GM10248 (cell line): Measurements from ENCODE around the gene GNE.
A peak's percentile ranks its signal among the peaks of the same experiment; 100 is the strongest.

Experiments
- CTCF ChIA-PET: fragments of 300-600 bp; sonication (Branson Sonifier 250); formaldehyde crosslinking; extraction: SDS; loops from one replicate; lab custom pipeline; 2021; ENCODE audit warnings: antibody characterized with exemption; lab: Yijun Ruan, JAX
- POLR2A ChIA-PET: fragments of 350-650 bp; sonication (Branson Sonifier 250); formaldehyde crosslinking; extraction: SDS; loops from one replicate; lab custom pipeline; 2020; ENCODE audit warnings: antibody characterized with exemption; lab: Yijun Ruan, JAX
- DNase-seq: peaks from one replicate; pipeline ENCODE4 v3.0.0; 2012; ENCODE audit errors: extremely low spot score
- TF ChIP-seq, protein P1 (sequence below): IDR thresholded peaks from 2 replicates; pipeline ENCODE4 v1.5.1; 2012; ENCODE audit warnings: mild to moderate bottlenecking, low read depth; ENCODE audit errors: extremely low read depth, missing control alignments, control extremely low read depth

Gene GNE

DNA sequence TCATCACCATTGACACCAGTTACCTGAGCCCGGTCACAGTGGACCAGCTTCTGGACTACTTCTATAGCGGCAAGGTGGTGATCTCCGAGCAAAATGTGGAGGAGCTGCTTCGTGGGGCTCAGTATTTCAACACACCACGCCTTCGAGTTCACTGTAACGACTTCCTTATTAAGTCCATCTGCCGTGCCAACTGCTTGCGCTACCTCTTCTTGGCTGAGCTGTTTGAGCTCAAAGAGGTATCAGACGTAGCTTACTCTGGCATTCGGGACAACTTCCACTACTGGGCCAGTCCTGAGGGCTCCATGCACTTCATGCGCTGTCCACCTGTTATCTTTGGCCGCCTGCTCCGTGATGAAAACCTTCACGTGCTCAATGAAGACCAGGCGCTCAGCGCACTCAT, 88.5 kb downstream of the GNE start:
- ChIA-PET CTCF (interaction anchor here (1.2 to 7.9 kb wide), 4 partner anchors 20 to 159 kb away, joined by 3 to 262 read pairs (median 4); no protein-coding TSS in a partner anchor), POLR2A (no interaction called here)
- TF ChIP-seq, protein P1, sequence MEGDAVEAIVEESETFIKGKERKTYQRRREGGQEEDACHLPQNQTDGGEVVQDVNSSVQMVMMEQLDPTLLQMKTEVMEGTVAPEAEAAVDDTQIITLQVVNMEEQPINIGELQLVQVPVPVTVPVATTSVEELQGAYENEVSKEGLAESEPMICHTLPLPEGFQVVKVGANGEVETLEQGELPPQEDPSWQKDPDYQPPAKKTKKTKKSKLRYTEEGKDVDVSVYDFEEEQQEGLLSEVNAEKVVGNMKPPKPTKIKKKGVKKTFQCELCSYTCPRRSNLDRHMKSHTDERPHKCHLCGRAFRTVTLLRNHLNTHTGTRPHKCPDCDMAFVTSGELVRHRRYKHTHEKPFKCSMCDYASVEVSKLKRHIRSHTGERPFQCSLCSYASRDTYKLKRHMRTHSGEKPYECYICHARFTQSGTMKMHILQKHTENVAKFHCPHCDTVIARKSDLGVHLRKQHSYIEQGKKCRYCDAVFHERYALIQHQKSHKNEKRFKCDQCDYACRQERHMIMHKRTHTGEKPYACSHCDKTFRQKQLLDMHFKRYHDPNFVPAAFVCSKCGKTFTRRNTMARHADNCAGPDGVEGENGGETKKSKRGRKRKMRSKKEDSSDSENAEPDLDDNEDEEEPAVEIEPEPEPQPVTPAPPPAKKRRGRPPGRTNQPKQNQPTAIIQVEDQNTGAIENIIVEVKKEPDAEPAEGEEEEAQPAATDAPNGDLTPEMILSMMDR: no peak
- no peak for DNase-seq

DNA sequence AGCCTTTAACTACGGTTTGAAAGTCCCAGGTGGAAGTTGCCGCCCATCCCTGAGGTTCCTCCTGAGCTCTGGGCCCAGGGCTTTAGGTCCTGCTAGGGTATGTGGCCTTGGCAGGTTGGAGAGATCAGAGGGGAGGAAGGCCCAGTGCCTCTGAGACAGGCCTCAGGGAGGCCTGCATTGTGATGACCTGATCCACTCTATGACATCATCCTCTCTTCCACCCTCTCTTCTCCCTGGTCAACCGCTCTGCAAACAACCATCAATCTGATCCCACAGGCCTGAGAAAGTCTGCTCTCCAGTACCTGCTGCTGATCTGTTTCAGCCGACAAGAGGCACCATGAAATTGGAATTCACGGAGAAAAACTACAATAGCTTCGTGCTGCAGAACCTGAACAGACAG, 89.1 kb downstream of the GNE start, which contains the start of gene CCIN:
Gene CCIN, plus strand, starts transcription at position 223 of the 400 bp plus-strand sequence. Its CDS starts 115 bp downstream, at position 338.
- ChIA-PET POLR2A (interaction anchor here (0.9 kb wide), 1 partner anchor 21 kb away, joined by 3 read pairs; the partner anchor contains the start of gene CLTA), CTCF (interaction anchor here (0.7 to 7.9 kb wide), 6 partner anchors 20 to 160 kb away, joined by 3 to 262 read pairs (median 3); partner anchors contain the start of gene CLTA)
- TF ChIP-seq, protein P1: no peak
- DNase-seq: no peak

DNA sequence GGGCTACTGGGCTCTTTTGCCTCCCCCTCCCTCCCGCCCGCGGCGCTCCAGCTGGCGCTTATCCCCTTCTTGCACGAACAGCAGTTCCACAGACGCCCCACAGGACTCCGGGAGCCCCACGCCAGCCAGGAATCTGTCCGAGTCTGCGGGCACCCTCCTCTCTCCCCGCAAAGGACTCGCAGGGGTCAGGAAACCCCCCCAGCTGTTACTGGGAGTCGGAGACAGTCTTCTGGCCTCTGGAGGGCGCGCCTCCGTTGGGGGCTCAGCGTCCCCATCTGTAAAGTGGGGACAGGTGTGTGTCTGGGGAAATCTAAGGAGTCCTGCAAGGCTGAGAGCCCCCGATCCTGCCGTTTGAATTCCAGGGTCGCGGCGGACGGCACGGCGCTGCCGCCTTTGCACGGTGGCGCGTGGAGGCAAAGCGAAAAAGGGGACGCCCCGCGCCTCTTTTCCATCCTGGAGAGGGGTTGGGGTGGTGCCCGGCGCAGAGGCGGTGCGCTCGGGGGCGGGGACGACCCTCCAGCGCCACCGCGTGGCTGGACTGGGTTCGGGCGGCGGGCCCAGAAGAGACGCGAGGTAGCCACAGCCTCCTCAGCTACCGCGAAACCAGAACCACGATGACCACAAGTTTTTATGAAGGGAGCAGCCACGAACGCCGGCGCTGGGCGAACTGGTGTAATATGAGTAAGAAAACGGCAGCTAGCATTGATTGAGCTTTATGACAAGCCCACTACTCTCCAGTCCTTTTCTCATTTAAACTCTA, 91.9 kb downstream of the GNE start:
- DNase-seq: peak; percentile 93
- ChIA-PET POLR2A (interaction anchor here (0.5 to 0.7 kb wide), 2 partner anchors 489 to 1673 kb away, joined by 3 read pairs; no protein-coding TSS in a partner anchor), CTCF (interaction anchor here (0.6 to 7.9 kb wide), 33 partner anchors 8 to 324 kb away, joined by 3 to 262 read pairs (median 4); partner anchors contain the start of genes CLTA and GLIPR2)
- TF ChIP-seq, protein P1: peak; percentile 91

DNA sequence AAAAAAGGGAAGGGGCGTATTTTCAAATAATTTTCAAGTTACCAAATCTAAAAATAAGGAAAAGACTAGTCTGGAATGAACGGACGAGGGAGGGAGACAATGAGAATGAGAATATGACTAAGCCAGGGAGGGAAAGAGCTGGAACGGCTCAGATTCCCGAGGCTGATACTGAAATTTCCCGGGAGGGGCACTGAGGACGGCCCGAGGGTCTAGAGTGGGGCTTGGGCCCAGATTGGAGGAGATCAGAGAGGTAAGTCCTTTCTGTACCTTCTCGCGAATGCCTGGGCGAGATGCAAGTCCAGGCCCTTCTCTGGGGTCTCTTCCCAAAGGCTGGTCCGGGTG, 92.5 kb downstream of the GNE start:
- no peak for DNase-seq
- TF ChIP-seq, protein P1: no peak
- ChIA-PET POLR2A (no interaction called here), CTCF (interaction anchor here (0.8 to 7.9 kb wide), 16 partner anchors 9 to 211 kb away, joined by 3 to 262 read pairs (median 6); partner anchors contain the start of genes CLTA and GLIPR2)

DNA sequence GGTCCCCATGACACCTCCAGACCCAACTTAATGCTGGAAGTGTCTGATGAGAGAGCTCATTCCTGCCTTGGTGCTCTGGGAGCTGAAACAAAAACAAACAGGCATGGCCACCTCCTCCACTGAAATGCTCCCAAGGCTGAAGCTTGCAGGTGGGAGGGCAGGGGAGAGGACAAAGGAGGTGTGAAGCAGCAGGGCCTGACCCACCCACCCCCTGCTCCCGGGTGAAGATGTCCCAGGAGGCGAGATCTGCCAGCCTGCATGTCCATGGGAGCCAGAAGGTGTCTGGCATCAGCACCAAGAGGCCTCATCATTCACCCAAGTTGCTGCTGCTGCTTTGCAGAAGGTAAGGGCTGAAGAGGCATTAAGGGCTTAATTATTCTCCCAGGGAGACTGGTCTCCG, 93.3 kb downstream of the GNE start:
- ChIA-PET POLR2A (no interaction called here), CTCF (interaction anchor here (0.8 to 7.9 kb wide), 15 partner anchors 9 to 210 kb away, joined by 3 to 262 read pairs (median 6); partner anchors contain the start of genes CLTA and GLIPR2)
- TF ChIP-seq, protein P1: no peak
- no peak for DNase-seq
